Stimulated activated effector memory CD8-positive, alpha-beta T cell treated with anti-CD3 and anti-CD28 coated beads, Interleukin-12 subunit alpha, Interleukin-12 subunit beta, amount 100 ng/mL, for 72 hours (primary cell): ENCODE results near the gene CAMK4.
"Not testable (repeated sequence)": the region's sequence is repeated elsewhere in the genome, so short reads cannot be mapped to it uniquely, and the experiment has no call there.

Experiments used
- ATAC-seq: fragments of 150-1000 bp; cut with Tn5 transposase; 2 replicates; pipeline ENCODE4 v1.10.0; 2021
- DNase-seq, 2 donors: peaks; one replicate each; pipeline ENCODE4 v3.0.0; 2021 to 2022; ENCODE audit warnings: low spot score in 2 of 2
- H3K27ac Mint-ChIP-seq: one replicate; pipeline ENCODE4 v1.8.0; 2022; ENCODE audit warnings: mild to moderate bottlenecking, mixed read lengths
- H3K36me3 Mint-ChIP-seq: one replicate; pipeline ENCODE4 v1.8.0; 2022; ENCODE audit warnings: mild to moderate bottlenecking, mixed read lengths
- H3K4me1 Mint-ChIP-seq: one replicate; pipeline ENCODE4 v1.8.0; 2022; ENCODE audit warnings: mixed read lengths
- H3K4me3 Mint-ChIP-seq: one replicate; pipeline ENCODE4 v1.8.0; 2022; ENCODE audit warnings: mild to moderate bottlenecking, mixed read lengths
- H3K9me3 Mint-ChIP-seq: one replicate; pipeline ENCODE4 v1.8.0; 2022; ENCODE audit warnings: mixed read lengths

Gene CAMK4

GRCh38 chr5:111236995-111237394 lies 12.8 kb downstream of the CAMK4 start:
- peak overlapping the region; percentile 54 for H3K4me3 Mint-ChIP-seq
- H3K4me1 Mint-ChIP-seq: peaks cover 74% of the 10 kb centered on the region
- peaks cover 6% of the 10 kb centered on the region for H3K36me3 Mint-ChIP-seq
- no peaks in the 10 kb centered on the region for H3K9me3 Mint-ChIP-seq
- ATAC-seq: peak; percentile 77
- DNase-seq: peak in 1 of 2 donors; percentile 66
- H3K27ac Mint-ChIP-seq: peak overlapping the region; percentile 94

- peak; percentile 46 for ATAC-seq
- Mint-ChIP-seq H3K9me3 (no peaks in the 10 kb centered on the region), H3K27ac (peak overlapping the region; percentile 94), H3K36me3 (peaks cover 6% of the 10 kb centered on the region), H3K4me1 (peaks cover 74% of the 10 kb centered on the region), H3K4me3 (peak overlapping the region; percentile 54)
- DNase-seq: no peak
These were observed 13.3 kb downstream of the CAMK4 start for GRCh38 chr5:111237470-111237869.

GRCh38 chr5:111238431-111239225 lies 14.4 kb downstream of the CAMK4 start:
- peak overlapping the region; percentile 94 for H3K27ac Mint-ChIP-seq
- ATAC-seq (no peak), DNase-seq (no peak)
- peak overlapping the region; percentile 54 for H3K4me3 Mint-ChIP-seq
- H3K36me3 Mint-ChIP-seq: peaks cover 6% of the 10 kb centered on the region
- H3K4me1 Mint-ChIP-seq: peaks cover 73% of the 10 kb centered on the region
- no peaks in the 10 kb centered on the region for H3K9me3 Mint-ChIP-seq

GRCh38 chr5:111241696-111242095 lies 17.5 kb downstream of the CAMK4 start:
- no peak overlapping the region for H3K4me3 Mint-ChIP-seq
- peaks cover 6% of the 10 kb centered on the region for H3K36me3 Mint-ChIP-seq
- H3K27ac Mint-ChIP-seq: no peak overlapping the region
- DNase-seq (no peak), ATAC-seq (no peak)
- H3K9me3 Mint-ChIP-seq: no peaks in the 10 kb centered on the region
- peaks cover 65% of the 10 kb centered on the region for H3K4me1 Mint-ChIP-seq

GRCh38 chr5:111242606-111243005 lies 18.4 kb downstream of the CAMK4 start:
- no peak for ATAC-seq
- Mint-ChIP-seq H3K36me3 (peaks cover 6% of the 10 kb centered on the region), H3K4me1 (peaks cover 57% of the 10 kb centered on the region), H3K4me3 (no peak overlapping the region), H3K27ac (no peak overlapping the region), H3K9me3 (no peaks in the 10 kb centered on the region)
- DNase-seq: no peak

DNA sequence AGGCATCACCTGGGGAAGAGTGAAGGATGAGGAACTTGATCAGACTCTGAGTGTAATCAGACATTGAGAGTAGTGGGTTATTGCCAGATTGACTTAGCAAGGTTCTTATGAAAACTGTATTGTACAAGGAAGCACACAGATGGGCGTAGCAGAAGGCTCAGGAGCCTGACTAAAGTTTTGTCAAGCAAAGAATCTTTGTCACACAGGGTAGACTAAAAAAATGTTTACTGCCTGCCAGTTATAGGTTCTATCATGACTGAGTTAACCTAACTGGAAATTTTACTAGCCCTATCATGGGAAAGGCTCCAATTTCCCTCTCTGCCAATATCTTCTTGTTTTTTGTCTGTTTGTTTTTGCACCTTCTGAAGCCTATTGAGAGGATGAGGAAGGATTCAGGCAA lies 19.1 kb downstream of the CAMK4 start:
- Mint-ChIP-seq H3K4me1 (peaks cover 50% of the 10 kb centered on the region), H3K9me3 (no peaks in the 10 kb centered on the region), H3K27ac (no peak overlapping the region), H3K4me3 (no peak overlapping the region), H3K36me3 (peaks cover 6% of the 10 kb centered on the region)
- ATAC-seq (no peak), DNase-seq (no peak)

GRCh38 chr5:111245654-111246053 lies 21.5 kb downstream of the CAMK4 start:
- peaks cover 45% of the 10 kb centered on the region for H3K4me1 Mint-ChIP-seq
- no peaks in the 10 kb centered on the region for H3K36me3 Mint-ChIP-seq
- no peaks in the 10 kb centered on the region for H3K9me3 Mint-ChIP-seq
- DNase-seq (no peak), ATAC-seq (peak; percentile 11)
- H3K27ac Mint-ChIP-seq: peak overlapping the region; percentile 62
- H3K4me3 Mint-ChIP-seq: peak overlapping the region; percentile 26

GRCh38 chr5:111246459-111246858 lies 22.3 kb downstream of the CAMK4 start:
- no peaks in the 10 kb centered on the region for H3K9me3 Mint-ChIP-seq
- no peak for ATAC-seq
- H3K27ac Mint-ChIP-seq: peak overlapping the region; percentile 62
- no peak for DNase-seq
- H3K4me1 Mint-ChIP-seq: peaks cover 54% of the 10 kb centered on the region
- peak overlapping the region; percentile 26 for H3K4me3 Mint-ChIP-seq
- no peaks in the 10 kb centered on the region for H3K36me3 Mint-ChIP-seq

DNA sequence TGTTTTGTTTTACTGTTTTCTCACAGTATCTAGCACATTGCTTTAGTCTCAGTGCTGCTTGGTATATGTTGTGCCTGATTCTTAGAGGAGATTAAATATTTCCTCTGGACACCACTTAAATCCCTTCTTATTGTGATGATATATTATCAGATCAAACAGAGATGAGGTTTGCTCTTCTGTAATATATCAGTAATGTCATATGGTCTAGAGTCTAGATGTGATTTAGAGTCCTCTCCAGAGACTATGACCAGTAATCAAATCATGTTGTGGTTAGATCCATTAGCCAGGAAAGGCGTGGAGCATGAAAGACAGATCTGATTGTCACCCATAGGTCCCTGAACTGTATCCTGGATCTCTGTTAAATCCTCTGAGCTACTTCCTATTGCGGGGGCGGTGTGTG lies 24.4 kb downstream of the CAMK4 start:
- no peak for DNase-seq
- Mint-ChIP-seq H3K36me3 (no peaks in the 10 kb centered on the region), H3K4me1 (peaks cover 58% of the 10 kb centered on the region), H3K9me3 (no peaks in the 10 kb centered on the region), H3K4me3 (peak overlapping the region; percentile 8), H3K27ac (no peak overlapping the region)
- no peak for ATAC-seq

DNA sequence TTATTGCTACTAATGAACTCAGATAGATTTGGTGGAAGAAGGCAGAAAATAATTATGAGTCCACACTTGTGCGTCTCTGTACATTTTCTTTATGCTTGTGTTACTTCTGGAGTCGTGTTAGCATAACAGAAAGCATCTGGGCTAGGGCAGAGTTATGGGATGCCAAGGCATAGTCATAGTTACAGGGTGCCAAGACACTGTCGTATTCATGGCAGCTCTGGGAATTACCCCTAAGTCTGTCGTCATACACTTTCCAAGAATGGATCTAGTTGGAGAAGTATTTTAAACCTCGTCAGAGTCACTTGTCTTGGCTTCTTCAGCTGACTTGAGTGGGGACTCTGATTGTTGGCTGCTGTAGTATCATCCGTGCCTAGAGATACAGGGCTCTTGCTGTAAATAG lies 27.7 kb downstream of the CAMK4 start:
- peaks cover 12% of the 10 kb centered on the region for H3K36me3 Mint-ChIP-seq
- H3K27ac Mint-ChIP-seq: peak overlapping the region; percentile 30
- H3K4me1 Mint-ChIP-seq: peaks cover 58% of the 10 kb centered on the region
- H3K4me3 Mint-ChIP-seq: peak overlapping the region; percentile 66
- ATAC-seq: peak; percentile 24
- no peak for DNase-seq
- H3K9me3 Mint-ChIP-seq: no peaks in the 10 kb centered on the region

DNA sequence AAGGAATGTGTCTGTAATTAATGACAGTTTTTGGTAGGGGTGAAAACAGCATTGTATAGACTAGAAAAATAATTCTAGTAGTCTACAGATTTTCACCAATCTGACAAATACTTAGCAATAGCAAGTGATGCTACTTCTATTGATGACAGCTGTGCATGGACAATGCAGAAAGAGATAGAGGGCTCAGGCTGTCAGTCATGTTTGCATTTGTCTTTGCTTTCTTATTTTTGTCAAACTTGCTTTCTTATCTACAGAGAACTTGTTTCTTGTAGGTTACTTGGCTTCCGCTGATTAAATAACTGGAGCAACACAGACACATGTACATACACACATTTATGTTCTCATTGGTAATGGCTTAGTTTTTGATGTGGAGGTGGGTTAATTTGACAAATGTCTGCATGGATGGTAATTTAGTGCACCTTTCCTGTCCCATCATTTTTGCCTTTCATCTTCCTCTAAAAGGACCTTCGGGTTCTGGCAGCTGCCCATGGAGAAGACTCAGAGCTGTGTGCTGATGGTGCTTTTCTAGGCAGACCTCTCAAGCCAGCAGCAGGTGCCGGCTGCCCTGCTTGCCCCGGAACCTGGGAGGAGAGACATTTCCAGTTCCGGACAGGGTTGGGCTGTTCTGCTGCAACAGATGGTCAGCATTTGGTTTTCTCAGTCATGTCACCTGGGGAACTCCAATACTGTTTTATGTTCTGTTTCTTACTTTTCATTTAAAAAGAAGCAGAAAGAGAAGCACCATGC lies 28.8 kb downstream of the CAMK4 start:
- peak overlapping the region; percentile 66 for H3K4me3 Mint-ChIP-seq
- H3K36me3 Mint-ChIP-seq: peaks cover 12% of the 10 kb centered on the region
- H3K27ac Mint-ChIP-seq: peak overlapping the region; percentile 30
- no peak for DNase-seq
- peaks cover 58% of the 10 kb centered on the region for H3K4me1 Mint-ChIP-seq
- no peaks in the 10 kb centered on the region for H3K9me3 Mint-ChIP-seq
- ATAC-seq: no peak

DNA sequence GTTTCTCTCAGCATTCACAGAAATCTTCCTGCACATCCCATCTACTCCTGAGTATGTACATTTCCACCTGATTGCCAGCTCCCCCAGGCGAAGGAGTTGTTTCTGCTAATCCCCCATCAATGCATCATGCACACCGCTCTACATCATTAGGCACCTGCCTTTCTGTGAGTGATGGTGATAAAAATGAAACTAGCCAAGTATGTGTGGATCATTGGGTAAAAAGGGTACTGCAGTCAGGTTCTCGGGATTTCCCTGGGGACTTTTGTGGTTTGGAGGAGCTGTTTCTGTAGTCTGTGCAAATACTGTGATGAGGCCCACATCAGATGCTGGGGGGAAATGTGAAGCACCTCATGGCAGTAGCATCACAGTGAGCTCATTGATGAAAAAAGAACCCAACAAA lies 30.4 kb downstream of the CAMK4 start:
- DNase-seq (peak; percentile 39 to 83), ATAC-seq (peak; percentile 94)
- H3K9me3 Mint-ChIP-seq: no peaks in the 10 kb centered on the region
- H3K36me3 Mint-ChIP-seq: peaks cover 12% of the 10 kb centered on the region
- peak overlapping the region; percentile 81 for H3K27ac Mint-ChIP-seq
- H3K4me3 Mint-ChIP-seq: peak overlapping the region; percentile 66
- peaks cover 58% of the 10 kb centered on the region for H3K4me1 Mint-ChIP-seq

DNA sequence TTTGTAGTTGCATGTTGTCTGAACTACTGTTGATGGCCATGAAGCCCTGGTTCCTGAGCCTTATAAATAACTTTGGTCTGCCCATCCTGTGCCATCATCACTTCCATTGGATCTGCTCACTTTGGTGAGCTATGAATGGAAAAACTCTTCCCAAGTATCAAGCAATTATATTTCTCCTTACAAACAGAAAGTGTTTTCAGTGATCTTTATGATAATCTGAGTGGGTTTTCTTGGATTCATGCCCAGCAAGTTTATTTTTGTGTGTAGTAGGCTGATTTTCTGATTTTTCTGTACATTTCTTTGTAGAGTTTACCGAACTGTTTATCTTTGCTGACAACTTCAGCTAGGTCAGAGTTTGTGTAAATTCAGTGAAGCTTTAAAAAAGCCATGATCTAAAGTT lies 31.0 kb downstream of the CAMK4 start:
- Mint-ChIP-seq H3K27ac (peak overlapping the region; percentile 81), H3K9me3 (no peaks in the 10 kb centered on the region), H3K4me3 (peak overlapping the region; percentile 66), H3K36me3 (peaks cover 12% of the 10 kb centered on the region), H3K4me1 (peaks cover 57% of the 10 kb centered on the region)
- DNase-seq (no peak), ATAC-seq (peak; percentile 1)

GRCh38 chr5:111256128-111256527 lies 31.9 kb downstream of the CAMK4 start:
- DNase-seq (no peak), ATAC-seq (peak; percentile 64)
- Mint-ChIP-seq H3K4me1 (peaks cover 47% of the 10 kb centered on the region), H3K9me3 (no peaks in the 10 kb centered on the region), H3K27ac (peak overlapping the region; percentile 81), H3K36me3 (peaks cover 12% of the 10 kb centered on the region), H3K4me3 (peak overlapping the region; percentile 66)

DNA sequence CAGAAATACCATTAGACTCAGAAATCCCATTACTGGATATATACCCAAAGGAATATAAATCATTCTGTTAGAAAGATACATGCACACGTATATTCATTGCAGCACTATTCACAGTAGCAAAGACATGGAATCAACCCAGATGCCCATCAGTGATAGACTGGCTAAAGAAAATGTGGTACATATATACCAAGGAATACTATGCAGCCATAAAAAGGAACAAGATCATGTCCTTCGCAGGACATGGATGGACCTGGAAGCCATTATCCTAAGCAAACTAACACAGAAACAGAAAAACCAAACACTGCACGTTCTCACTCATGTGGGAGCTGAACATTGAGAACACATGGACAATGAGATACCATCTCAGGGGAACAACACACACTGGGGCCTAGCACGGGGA lies 33.4 kb downstream of the CAMK4 start:
- not testable (repeated sequence) for H3K4me3 Mint-ChIP-seq, H3K9me3 Mint-ChIP-seq, ATAC-seq, DNase-seq, H3K27ac Mint-ChIP-seq
- Mint-ChIP-seq H3K4me1 (peaks cover 33% of the 10 kb centered on the region), H3K36me3 (peaks cover 12% of the 10 kb centered on the region)

GRCh38 chr5:111259636-111260035 lies 35.5 kb downstream of the CAMK4 start:
- ATAC-seq (no peak), DNase-seq (no peak)
- no peak overlapping the region for H3K4me3 Mint-ChIP-seq
- no peak overlapping the region for H3K27ac Mint-ChIP-seq
- H3K9me3 Mint-ChIP-seq: no peaks in the 10 kb centered on the region
- H3K4me1 Mint-ChIP-seq: peaks cover 22% of the 10 kb centered on the region
- H3K36me3 Mint-ChIP-seq: peaks cover 12% of the 10 kb centered on the region
